ENCODE data around the gene GLDC.
"Not testable (repeated sequence)": the region's sequence is repeated elsewhere in the genome, so short reads cannot be mapped to it uniquely, and the experiment has no call there.

The GLDC gene

DNA sequence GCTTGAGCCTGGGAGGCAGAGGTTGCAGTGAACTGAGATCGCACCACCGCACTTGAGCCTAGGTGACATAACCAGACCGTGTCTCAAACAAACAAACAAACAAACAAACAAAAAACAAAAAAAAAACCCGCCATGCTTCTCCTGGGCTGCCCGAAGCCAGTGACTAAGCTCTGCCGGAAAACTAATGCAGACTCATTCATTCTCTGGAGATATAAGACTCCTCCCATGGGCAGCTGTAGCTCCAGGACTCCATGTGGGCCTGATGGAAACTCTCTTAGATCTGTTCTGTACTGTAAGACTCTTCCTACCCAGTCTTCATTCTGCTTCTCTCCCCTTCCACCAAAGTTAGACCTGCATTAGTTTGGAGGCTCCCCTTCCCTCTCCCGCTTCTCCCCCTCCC lies 11.1 kb downstream of the GLDC start:
- no peak overlapping the region for H3K4me3 ChIP-seq (ENCODE audit: low read length)
- peaks cover 11% of the 10 kb centered on the region for H3K4me1 ChIP-seq (ENCODE audit: control insufficient read depth, low read depth, low read length)

DNA sequence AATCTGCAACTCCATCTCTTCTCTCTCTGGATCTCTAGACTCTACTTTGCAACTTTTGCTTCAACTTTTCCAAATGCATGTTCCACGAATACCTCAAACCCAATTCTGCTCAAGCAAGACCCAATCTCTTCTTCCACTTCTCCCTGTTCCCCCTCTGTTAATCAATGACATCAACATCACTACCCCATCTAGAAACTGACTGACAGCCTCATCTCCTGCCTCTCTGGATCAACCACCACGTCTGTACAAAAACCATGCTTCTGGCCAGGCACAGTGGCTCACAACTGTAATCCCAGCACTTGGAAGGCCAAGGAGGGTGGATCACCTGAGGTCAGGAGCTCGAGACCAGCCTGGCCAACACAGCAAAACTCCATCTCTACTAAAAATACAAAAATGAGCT lies 12.2 kb downstream of the GLDC start:
- no peaks in the 10 kb centered on the region for H3K36me3 ChIP-seq (ENCODE audit: control insufficient read depth, low read depth, low read length)
- H3K4me3 ChIP-seq (ENCODE audit: low read length), result peak overlapping the region; percentile 4
- H3K27me3 ChIP-seq (ENCODE audit: control insufficient read depth, insufficient read depth, low read length), result no peaks in the 10 kb centered on the region
- peaks cover 11% of the 10 kb centered on the region for H3K4me1 ChIP-seq (ENCODE audit: control insufficient read depth, low read depth, low read length)
- H3K9ac ChIP-seq (ENCODE audit: low read length), result no peak overlapping the region
- H3K9me3 ChIP-seq (ENCODE audit: control insufficient read depth, low read depth, low read length), result no peaks in the 10 kb centered on the region
- no peak overlapping the region for H3K27ac ChIP-seq (ENCODE audit: low read length)

More for the DNA sequence above, 11.1 kb downstream of the GLDC start:
- Histone ChIP-seq H3K9ac (ENCODE audit: low read length) (no peak overlapping the region), H3K9me3 (ENCODE audit: control insufficient read depth, low read depth, low read length) (no peaks in the 10 kb centered on the region), H3K27me3 (ENCODE audit: control insufficient read depth, insufficient read depth, low read length) (no peaks in the 10 kb centered on the region), H3K36me3 (ENCODE audit: control insufficient read depth, low read depth, low read length) (no peaks in the 10 kb centered on the region), H3K27ac (ENCODE audit: low read length) (no peak overlapping the region)

DNA sequence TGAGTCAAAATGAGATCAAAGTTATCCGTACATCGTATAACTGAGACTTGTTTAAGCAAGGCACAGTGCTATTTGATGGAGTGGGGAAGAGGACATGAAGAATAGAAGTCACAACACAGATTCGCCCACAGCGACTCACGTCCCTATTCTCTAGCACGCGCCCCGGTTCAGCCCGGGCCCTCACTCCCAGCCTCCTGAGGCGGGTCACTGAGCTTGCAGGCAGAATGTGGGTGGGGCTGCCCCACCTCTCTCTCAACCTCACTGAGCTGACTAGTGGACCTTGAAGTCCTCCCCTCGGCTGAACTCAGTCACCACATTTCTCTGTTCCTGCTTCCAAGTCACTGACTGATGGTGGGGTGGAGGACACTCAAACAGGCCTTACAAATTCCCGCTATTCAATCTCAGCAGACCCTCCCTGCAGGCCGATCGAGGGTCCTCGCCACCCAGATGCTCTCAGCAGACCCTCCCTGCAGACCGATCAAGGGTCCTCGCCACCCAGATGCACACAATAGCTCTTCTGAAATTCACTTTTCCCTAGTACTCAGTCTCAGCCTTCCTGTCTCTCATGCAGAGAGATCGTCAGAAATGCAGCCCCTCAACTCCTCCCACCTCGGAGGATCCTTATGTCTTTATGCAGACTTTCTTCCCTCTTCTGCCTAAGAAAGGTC lies 12.9 kb downstream of the GLDC start:
- Histone ChIP-seq H3K36me3 (ENCODE audit: control insufficient read depth, low read depth, low read length) (no peaks in the 10 kb centered on the region), H3K9me3 (ENCODE audit: control insufficient read depth, low read depth, low read length) (no peaks in the 10 kb centered on the region), H3K4me3 (ENCODE audit: low read length) (peak overlapping the region; percentile 4), H3K4me1 (ENCODE audit: control insufficient read depth, low read depth, low read length) (peaks cover 11% of the 10 kb centered on the region), H3K27me3 (ENCODE audit: control insufficient read depth, insufficient read depth, low read length) (no peaks in the 10 kb centered on the region), H3K9ac (ENCODE audit: low read length) (no peak overlapping the region), H3K27ac (ENCODE audit: low read length) (no peak overlapping the region)

DNA sequence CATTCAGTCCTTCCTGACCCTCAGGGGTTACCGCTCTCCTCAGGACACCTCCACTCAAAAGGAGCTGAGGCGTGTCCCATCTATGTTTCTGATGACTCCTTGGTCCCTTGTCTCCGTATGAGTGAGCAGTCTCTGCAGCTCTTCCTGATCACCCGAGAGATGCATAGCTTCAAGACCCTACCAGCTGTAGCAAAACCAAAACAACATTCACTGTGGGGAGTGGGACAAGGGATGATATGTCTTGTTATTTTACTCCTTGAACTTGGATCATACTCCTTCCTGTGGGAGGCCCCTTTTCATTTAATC lies 14.4 kb downstream of the GLDC start:
- H3K36me3 ChIP-seq (ENCODE audit: control insufficient read depth, low read depth, low read length), result no peaks in the 10 kb centered on the region
- no peak overlapping the region for H3K4me3 ChIP-seq (ENCODE audit: low read length)
- no peak overlapping the region for H3K27ac ChIP-seq (ENCODE audit: low read length)
- peaks cover 15% of the 10 kb centered on the region for H3K4me1 ChIP-seq (ENCODE audit: control insufficient read depth, low read depth, low read length)
- H3K9me3 ChIP-seq (ENCODE audit: control insufficient read depth, low read depth, low read length), result no peaks in the 10 kb centered on the region
- no peak overlapping the region for H3K9ac ChIP-seq (ENCODE audit: low read length)
- H3K27me3 ChIP-seq (ENCODE audit: control insufficient read depth, insufficient read depth, low read length), result no peaks in the 10 kb centered on the region

DNA sequence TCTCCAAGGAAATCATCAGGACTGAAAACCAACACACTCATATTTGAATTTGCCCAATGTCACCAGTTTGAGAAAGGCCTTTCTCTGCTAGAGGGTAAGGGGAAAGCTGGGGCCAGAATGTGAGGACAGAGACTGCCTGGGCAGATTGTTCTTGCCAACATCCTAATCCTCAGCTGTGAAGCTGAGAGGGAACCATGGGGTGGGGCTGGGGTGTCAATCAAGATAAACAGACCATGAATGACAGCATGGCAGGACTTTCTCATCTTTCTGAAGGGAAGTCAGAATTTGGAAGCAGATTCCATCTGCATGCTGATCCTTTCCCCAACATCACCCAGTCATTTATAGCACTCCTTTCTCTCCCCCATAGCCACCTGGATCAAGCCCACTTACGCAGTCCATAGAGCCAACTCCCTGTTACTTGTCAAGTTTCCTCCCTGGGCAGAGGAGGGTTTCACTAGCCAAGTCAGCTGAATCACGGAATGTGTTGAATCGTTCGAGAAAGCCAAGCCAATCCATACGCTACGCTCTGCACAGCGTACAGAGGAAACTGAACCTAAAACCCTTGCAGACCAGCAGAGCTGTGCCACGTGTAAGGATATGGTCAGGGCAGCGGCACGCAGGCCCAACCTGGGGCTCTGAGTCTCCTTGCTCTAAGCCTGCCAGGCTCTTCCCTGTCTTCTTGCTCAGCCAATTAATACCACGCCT lies 14.9 kb downstream of the GLDC start:
- Histone ChIP-seq H3K9me3 (ENCODE audit: control insufficient read depth, low read depth, low read length) (no peaks in the 10 kb centered on the region), H3K4me1 (ENCODE audit: control insufficient read depth, low read depth, low read length) (peaks cover 20% of the 10 kb centered on the region), H3K27ac (ENCODE audit: low read length) (no peak overlapping the region), H3K27me3 (ENCODE audit: control insufficient read depth, insufficient read depth, low read length) (no peaks in the 10 kb centered on the region), H3K9ac (ENCODE audit: low read length) (no peak overlapping the region), H3K36me3 (ENCODE audit: control insufficient read depth, low read depth, low read length) (no peaks in the 10 kb centered on the region), H3K4me3 (ENCODE audit: low read length) (no peak overlapping the region)

DNA sequence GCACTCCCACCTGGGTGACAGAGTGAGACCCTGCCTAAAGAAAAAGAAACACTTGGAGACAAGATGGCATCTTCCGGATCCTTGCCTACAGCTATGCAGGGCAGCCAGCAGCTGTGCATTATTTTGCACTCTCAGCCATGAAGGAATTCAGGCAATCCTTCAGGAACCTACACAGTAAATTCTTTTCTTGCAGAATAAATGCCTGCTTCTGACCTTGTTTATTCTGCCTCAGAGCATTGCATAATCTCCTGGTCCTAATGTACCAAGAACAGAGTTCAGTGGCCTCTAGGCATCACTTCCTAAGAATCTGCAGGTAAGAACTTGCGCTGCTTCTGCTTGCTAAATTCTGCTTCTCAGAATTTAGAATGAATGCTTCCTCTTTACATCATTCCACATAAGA lies 16.8 kb downstream of the GLDC start:
- no peak overlapping the region for H3K9ac ChIP-seq (ENCODE audit: low read length)
- H3K27me3 ChIP-seq (ENCODE audit: control insufficient read depth, insufficient read depth, low read length), result no peaks in the 10 kb centered on the region
- no peak overlapping the region for H3K4me3 ChIP-seq (ENCODE audit: low read length)
- H3K4me1 ChIP-seq (ENCODE audit: control insufficient read depth, low read depth, low read length), result peaks cover 21% of the 10 kb centered on the region
- H3K36me3 ChIP-seq (ENCODE audit: control insufficient read depth, low read depth, low read length), result no peaks in the 10 kb centered on the region
- H3K27ac ChIP-seq (ENCODE audit: low read length), result no peak overlapping the region
- no peaks in the 10 kb centered on the region for H3K9me3 ChIP-seq (ENCODE audit: control insufficient read depth, low read depth, low read length)

DNA sequence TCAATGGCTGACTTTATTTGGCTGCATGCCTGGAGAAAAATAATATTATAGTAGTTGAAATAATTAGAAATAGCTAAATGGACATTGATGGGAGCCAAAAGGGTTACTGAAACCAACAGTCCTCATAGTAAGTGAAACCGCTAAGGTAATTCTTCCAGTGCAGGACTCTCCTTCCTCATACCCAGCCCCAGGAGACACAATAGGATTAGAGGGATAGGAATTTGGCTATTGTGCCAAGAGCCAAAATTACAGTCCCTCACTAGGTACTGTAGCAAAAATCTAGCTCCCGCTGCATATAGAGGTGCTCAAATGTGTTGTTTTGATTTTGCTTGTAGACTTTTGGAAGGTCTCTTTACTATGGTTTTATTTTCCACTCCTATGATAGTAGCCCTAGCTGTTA lies 20.2 kb downstream of the GLDC start:
- no peak overlapping the region for H3K27ac ChIP-seq (ENCODE audit: low read length)
- H3K36me3 ChIP-seq (ENCODE audit: control insufficient read depth, low read depth, low read length), result no peaks in the 10 kb centered on the region
- H3K27me3 ChIP-seq (ENCODE audit: control insufficient read depth, insufficient read depth, low read length), result no peaks in the 10 kb centered on the region
- no peaks in the 10 kb centered on the region for H3K9me3 ChIP-seq (ENCODE audit: control insufficient read depth, low read depth, low read length)
- H3K4me3 ChIP-seq (ENCODE audit: low read length), result no peak overlapping the region
- no peak overlapping the region for H3K9ac ChIP-seq (ENCODE audit: low read length)
- H3K4me1 ChIP-seq (ENCODE audit: control insufficient read depth, low read depth, low read length), result peaks cover 11% of the 10 kb centered on the region

DNA sequence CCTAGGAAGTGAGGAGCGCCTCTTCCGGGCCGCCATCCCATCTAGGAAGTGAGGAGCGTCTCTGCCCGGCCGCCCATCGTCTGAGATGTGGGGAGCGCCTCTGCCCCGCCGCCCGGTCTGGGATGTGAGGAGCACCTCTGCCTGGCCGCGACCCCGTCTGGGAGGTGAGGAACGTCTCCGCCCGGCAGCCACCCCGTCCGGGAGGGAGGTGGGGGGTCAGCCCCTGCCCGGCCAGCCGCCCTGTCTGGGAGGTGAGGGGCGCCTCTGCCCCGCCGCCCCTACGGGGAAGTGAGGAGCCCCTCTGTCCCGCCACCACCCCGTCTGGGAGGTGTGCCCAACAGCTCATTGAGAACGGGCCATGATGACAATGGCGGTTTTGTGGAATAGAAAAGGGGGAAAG lies 22.7 kb downstream of the GLDC start:
- H3K9me3 ChIP-seq (ENCODE audit: control insufficient read depth, low read depth, low read length); H3K9ac ChIP-seq (ENCODE audit: low read length); H3K36me3 ChIP-seq (ENCODE audit: control insufficient read depth, low read depth, low read length); H3K27me3 ChIP-seq (ENCODE audit: control insufficient read depth, insufficient read depth, low read length); H3K27ac ChIP-seq (ENCODE audit: low read length); H3K4me3 ChIP-seq (ENCODE audit: low read length): not testable (repeated sequence)
- H3K4me1 ChIP-seq (ENCODE audit: control insufficient read depth, low read depth, low read length), result peaks cover 10% of the 10 kb centered on the region

DNA sequence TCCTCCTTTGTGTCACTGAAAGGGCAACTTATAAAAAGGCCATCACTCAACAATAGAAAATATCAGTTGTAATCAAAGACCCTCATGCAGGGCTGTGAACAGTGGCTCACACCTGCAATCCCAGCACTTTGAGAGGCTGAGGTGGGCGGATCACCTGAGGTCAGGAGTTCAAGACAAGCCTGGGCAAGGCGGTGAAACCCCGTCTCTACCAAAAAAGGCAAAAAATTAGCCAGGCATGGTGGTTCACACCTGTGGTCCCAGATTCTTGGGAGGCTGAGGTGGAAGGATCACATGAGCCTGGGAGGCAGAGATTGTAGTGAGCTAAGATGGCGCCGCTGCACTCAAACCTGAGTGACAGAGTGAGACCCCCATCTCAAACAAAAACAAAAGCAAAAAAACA lies 24.7 kb downstream of the GLDC start:
- no peak overlapping the region for H3K9ac ChIP-seq (ENCODE audit: low read length)
- peaks cover 16% of the 10 kb centered on the region for H3K36me3 ChIP-seq (ENCODE audit: control insufficient read depth, low read depth, low read length)
- no peaks in the 10 kb centered on the region for H3K27me3 ChIP-seq (ENCODE audit: control insufficient read depth, insufficient read depth, low read length)
- peaks cover 3% of the 10 kb centered on the region for H3K4me1 ChIP-seq (ENCODE audit: control insufficient read depth, low read depth, low read length)
- H3K9me3 ChIP-seq (ENCODE audit: control insufficient read depth, low read depth, low read length), result no peaks in the 10 kb centered on the region
- no peak overlapping the region for H3K4me3 ChIP-seq (ENCODE audit: low read length)
- no peak overlapping the region for H3K27ac ChIP-seq (ENCODE audit: low read length)

DNA sequence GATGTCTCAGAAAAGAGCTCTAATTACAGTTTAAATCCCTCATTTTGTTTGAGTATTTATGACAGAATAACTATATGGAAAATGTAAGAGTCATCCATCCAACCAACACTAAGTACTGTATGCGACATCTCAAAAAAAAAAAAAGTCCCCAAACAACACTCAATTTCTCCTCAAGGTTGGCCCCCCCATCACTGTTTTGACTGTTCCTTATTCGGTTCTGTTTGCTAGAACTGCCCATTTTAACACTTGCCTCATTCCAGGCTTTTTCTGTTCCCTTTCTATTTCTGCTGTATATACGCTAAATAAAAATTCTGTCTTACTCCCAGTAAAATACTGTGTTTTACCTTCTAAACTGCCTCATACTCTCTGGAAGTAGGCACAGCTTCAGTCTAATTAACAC lies 25.2 kb downstream of the GLDC start:
- no peaks in the 10 kb centered on the region for H3K27me3 ChIP-seq (ENCODE audit: control insufficient read depth, insufficient read depth, low read length)
- no peak overlapping the region for H3K27ac ChIP-seq (ENCODE audit: low read length)
- no peaks in the 10 kb centered on the region for H3K9me3 ChIP-seq (ENCODE audit: control insufficient read depth, low read depth, low read length)
- no peak overlapping the region for H3K9ac ChIP-seq (ENCODE audit: low read length)
- H3K4me1 ChIP-seq (ENCODE audit: control insufficient read depth, low read depth, low read length), result no peaks in the 10 kb centered on the region
- peaks cover 16% of the 10 kb centered on the region for H3K36me3 ChIP-seq (ENCODE audit: control insufficient read depth, low read depth, low read length)
- H3K4me3 ChIP-seq (ENCODE audit: low read length), result no peak overlapping the region

DNA sequence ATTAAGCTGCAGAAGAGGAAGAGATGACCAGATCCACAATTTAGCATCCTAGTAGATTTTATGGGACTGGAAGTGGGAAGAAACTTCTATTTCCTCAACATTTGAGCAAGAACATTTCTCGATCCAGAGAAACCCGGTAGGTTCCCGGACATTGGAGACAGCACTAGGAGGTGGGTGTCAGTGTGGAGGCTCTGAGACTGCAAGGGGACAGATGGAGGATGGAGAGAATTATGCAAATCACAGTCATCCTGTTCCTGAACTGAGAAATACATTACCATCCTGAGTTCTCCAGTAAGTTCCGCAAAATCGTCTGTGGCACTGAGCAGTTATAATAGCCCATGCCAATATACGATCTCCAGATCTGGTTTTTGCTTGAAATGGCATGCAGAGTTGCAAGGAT lies 25.6 kb downstream of the GLDC start:
- H3K36me3 ChIP-seq (ENCODE audit: control insufficient read depth, low read depth, low read length), result peaks cover 16% of the 10 kb centered on the region
- no peak overlapping the region for H3K27ac ChIP-seq (ENCODE audit: low read length)
- H3K27me3 ChIP-seq (ENCODE audit: control insufficient read depth, insufficient read depth, low read length), result no peaks in the 10 kb centered on the region
- no peaks in the 10 kb centered on the region for H3K9me3 ChIP-seq (ENCODE audit: control insufficient read depth, low read depth, low read length)
- H3K4me3 ChIP-seq (ENCODE audit: low read length), result no peak overlapping the region
- no peak overlapping the region for H3K9ac ChIP-seq (ENCODE audit: low read length)
- H3K4me1 ChIP-seq (ENCODE audit: control insufficient read depth, low read depth, low read length), result no peaks in the 10 kb centered on the region

DNA sequence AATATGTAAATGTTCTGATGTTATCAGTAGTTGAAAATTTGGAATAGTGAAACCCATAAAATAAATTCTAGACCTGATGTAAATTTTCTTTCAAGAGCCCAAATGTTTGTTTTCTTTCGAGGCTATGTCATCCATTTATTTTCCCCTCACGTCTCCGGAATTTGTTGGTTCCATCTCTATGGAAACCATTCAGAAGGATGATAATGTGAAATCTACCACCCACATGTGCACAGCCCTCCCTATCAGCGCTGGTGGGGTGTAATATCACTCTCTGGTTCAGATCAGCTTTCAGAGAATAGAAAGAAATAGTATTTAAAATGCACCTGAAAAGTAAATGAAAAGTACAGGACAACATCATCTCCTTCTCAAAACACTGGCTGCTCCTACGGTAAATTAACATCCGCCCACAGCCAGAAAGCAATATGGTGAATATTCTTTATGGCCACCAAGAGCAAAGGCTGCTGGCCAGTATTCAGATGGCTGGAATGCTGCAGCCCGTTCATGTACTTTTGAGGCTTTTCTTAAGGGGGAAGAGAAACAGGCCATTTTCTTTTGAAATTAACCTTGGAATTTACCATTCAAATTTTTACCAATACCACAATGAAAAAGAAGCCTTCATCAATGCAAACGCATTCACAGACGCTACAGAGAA lies 28.5 kb downstream of the GLDC start:
- H3K4me1 ChIP-seq (ENCODE audit: control insufficient read depth, low read depth, low read length), result no peaks in the 10 kb centered on the region
- H3K27me3 ChIP-seq (ENCODE audit: control insufficient read depth, insufficient read depth, low read length), result no peaks in the 10 kb centered on the region
- H3K36me3 ChIP-seq (ENCODE audit: control insufficient read depth, low read depth, low read length), result peaks cover 16% of the 10 kb centered on the region
- no peak overlapping the region for H3K27ac ChIP-seq (ENCODE audit: low read length)
- no peak overlapping the region for H3K4me3 ChIP-seq (ENCODE audit: low read length)
- H3K9ac ChIP-seq (ENCODE audit: low read length), result no peak overlapping the region
- no peaks in the 10 kb centered on the region for H3K9me3 ChIP-seq (ENCODE audit: control insufficient read depth, low read depth, low read length)

Measured in iPS-18a (cell line).